Epithelial cell of proximal tubule (primary cell): ENCODE measurements around the gene TTC4. TPM values are rescaled to one million over a fixed set of nuclear protein-coding genes. Genes with fewer than 3 reads are reported as not detected.

Experiments used
- DNase-seq: peaks from one replicate; pipeline ENCODE4 v3.0.0-alpha.2; 2011; ENCODE audit warnings: low read depth
- H3K4me3 ChIP-seq: 2 replicates; pipeline ENCODE4 v1.5.1; 2011; ENCODE audit warnings: low read depth, mild to moderate bottlenecking, low read length
- CTCF ChIP-seq: conservative IDR thresholded peaks from 2 replicates; pipeline ENCODE4 v1.5.1; 2012; ENCODE audit warnings: low read depth, mild to moderate bottlenecking, low read length
- total RNA-seq: library from RNA; depleted of rRNA; stranded (reverse); fragments of >200 nt; gene quantifications from 2 replicates; pipeline ENCODE4 v1.2.3, GENCODE V29; 2015

TTC4 gene
- total RNA-seq, 1 donor from 2014 or later, result 23.1 TPM

DNA sequence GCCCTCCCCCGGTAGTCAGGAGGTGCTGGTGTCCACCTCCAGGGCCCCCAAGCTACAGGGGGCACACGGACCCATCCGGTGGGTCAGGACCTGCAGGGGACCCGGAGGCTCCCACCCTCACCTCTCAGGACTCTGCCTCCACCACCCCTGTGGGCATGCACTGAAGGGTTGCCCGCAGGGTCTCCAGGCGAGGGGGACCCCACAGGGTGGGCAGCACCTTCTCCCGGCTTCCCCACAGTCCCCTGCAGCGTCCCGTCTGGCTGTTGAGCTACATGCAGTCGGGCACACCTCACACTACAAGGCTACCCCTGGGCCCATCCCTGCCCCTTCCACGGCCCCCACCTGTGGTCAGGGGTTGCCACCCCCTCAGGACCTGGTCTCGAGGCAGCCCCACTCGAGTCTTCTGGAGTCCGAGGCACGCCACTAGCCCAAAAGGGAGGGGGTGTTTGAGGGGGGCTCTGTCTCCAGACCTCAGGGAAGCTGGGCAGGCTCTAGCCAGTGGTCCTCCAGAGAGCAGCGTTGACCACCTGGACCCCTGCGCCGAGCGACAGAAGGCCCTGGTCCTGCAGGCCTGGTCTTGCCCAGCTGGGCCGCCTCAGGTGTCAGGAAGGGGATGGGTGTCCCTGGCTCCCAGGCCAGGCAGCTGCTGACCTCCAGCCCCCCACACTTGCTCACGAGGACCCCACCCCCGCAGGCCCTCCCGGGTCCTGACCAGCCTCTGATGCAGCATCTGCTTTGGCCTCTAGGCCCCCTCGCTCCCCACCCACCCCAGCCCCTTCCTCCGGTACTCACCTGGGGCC is 39.0 kb downstream of the TTC4 start:
- DNase-seq, result no peak
- no peak overlapping the region for H3K4me3 ChIP-seq
- TF ChIP-seq CTCF, result no peak

GRCh38 chr1:54757833-54758232 is 42.2 kb downstream of the TTC4 start:
- TF ChIP-seq CTCF, result no peak

GRCh38 chr1:54758678-54759348 is 43.2 kb downstream of the TTC4 start:
- no peak overlapping the region for H3K4me3 ChIP-seq
- no peak for DNase-seq
- no peak for TF ChIP-seq CTCF

More at GRCh38 chr1:54757833-54758232, 42.2 kb downstream of the TTC4 start:
- no peak overlapping the region for H3K4me3 ChIP-seq
- no peak for DNase-seq

- no peak for DNase-seq
- TF ChIP-seq CTCF, result no peak
- H3K4me3 ChIP-seq, result peak overlapping the region; percentile 99
Observed at GRCh38 chr1:54763816-54764132, 48.1 kb downstream of the TTC4 start.

GRCh38 chr1:54764133-54764921 is 48.7 kb downstream of the TTC4 start, which contains the start of gene PARS2:
PARS2 (minus strand) TSS chr1:54764523; CDS start chr1:54759161, 5,362 bp downstream.
- peak; percentile 98 for DNase-seq
- peak within 1 kb of the TSS; percentile 99 for H3K4me3 ChIP-seq
- no peak for TF ChIP-seq CTCF

- DNase-seq, result no peak
- H3K4me3 ChIP-seq, result peak overlapping the region; percentile 54
- TF ChIP-seq CTCF, result no peak
Observed at GRCh38 chr1:54764922-54765561, 49.4 kb downstream of the TTC4 start.
